GM13976 (cell line): ENCODE results near the gene COL4A6.
"Not testable (repeated sequence)": the region's sequence is repeated elsewhere in the genome, so short reads cannot be mapped to it uniquely, and the experiment has no call there.

Experiments used
- DNase-seq: peaks from one replicate; pipeline ENCODE4 v3.0.0; 2012; ENCODE audit warnings: low spot score
- CTCF ChIP-seq: IDR thresholded peaks from 2 replicates; pipeline ENCODE4 v1.5.1; 2012; ENCODE audit warnings: borderline replicate concordance, mild to moderate bottlenecking; ENCODE audit not compliant: insufficient read depth; ENCODE audit errors: extremely low read depth, missing control alignments, control extremely low read depth
- in situ Hi-C: fragments of 300-500 bp; cut with MboI; formaldehyde crosslinking; loops from one replicate; pipeline ENCODE4 v1.12.0; 2022; ENCODE audit warnings: low sequenced_read_pairs, mixed read lengths, inconsistent platforms; ENCODE audit not compliant: unreplicated experiment

Gene COL4A6

GRCh38 chrX:108384783-108385182, 53.4 kb downstream of the COL4A6 start:
- TF ChIP-seq CTCF, result no peak

GRCh38 chrX:108380222-108380621, 58.0 kb downstream of the COL4A6 start:
- TF ChIP-seq CTCF, result no peak
- in situ Hi-C loops, result no loop called here
- no peak for DNase-seq

More at GRCh38 chrX:108384783-108385182, 53.4 kb downstream of the COL4A6 start:
- DNase-seq, result no peak
- in situ Hi-C loops, result no loop called here

- in situ Hi-C loops, DNase-seq: not testable (repeated sequence)
These were observed 61.4 kb downstream of the COL4A6 start for GRCh38 chrX:108376821-108377220.

DNA sequence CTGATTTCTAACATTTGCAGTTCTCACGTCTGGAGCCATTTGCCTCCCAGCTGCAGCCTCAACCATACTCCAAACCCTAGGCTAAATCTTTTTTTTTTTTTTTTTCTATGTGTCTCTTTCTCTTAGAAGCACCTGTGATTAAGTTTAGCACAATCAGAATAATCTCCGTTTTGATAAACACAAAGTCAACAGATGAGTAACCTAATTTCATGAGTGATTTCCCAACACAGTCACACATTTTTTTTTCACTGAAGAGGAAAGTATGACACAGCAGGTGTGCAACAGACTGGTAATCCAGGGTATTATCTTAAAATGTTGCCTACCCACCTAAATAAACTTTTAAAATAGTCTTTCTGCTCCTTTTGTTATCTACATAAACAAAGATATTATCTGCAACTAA, 62.6 kb downstream of the COL4A6 start:
- DNase-seq, in situ Hi-C loops: not testable (repeated sequence)

DNA sequence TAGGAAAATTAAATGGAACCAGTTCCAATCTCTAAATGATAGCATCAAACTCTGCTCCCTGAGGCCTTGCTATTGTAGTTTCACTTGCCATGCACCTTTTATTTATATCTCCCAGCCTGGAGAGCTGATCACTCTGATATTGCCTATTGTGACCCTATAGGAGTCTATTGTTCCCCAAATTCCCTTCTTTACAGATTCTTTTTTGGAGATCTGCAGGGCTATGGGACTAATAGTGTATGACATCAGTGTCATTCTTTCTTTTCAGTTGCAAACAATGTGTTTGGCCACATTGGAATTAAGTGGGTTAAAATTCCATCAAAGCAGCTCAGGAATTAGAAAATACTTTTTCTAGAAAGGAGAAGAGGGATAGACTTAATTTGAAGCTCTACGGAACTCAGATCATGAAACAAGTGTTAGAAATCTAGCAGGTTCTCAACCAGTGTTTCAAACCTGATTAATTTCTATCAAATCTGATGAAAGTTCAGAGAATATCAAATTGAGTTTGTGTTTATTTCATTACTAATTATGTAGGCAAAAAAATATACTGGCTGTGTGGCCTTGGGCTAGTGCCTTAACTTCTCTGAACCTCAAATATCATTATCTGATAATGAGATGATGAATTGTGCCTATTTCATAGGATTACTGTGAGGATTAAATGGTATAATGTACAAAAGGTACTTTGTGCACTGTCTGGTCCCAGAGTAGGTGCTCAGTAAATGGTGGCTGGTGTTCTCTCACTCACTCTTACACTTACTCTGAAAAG, 71.4 kb downstream of the COL4A6 start:
- in situ Hi-C loops, result no loop called here
- no peak for DNase-seq
- TF ChIP-seq CTCF, result no peak

DNA sequence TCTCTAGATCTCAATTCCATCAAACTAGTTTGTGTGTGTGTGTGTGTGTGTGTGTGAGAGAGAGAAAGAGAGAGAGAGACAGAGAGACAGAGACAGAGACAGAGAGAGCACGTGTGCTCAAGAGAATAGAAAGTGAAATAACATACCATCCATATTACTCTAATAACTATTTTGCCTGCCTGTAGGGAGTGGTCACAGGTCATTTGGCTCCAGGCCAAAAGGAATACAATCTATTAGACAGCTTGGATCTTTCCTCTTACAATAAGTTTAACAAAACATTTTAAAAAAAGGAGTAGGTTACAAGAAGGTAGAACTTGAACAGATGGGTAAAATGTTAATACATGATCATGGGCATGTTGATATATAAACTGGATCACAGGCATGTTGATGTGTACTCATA, 76.2 kb downstream of the COL4A6 start:
- TF ChIP-seq CTCF, result no peak
- in situ Hi-C loops, result no loop called here

DNA sequence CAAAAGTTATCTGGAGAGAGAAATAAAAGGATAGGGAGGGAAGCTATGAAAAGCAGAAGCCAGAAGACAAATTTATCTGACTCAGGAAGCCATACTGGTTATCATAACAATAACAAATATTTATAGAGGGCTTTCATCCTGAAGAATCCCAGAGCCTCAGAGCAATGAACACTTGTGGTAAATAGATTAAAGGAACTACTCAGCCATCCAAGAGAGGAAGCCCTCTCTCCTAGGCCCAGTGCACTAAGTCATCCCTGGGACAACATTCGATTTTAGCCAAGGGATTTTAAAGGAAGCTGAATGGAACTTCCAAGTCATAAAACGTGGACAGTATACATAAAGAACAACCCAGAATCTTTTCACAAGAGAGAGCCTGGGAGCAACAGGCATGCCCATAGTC, 76.9 kb downstream of the COL4A6 start:
- in situ Hi-C loops, result no loop called here
- TF ChIP-seq CTCF, result no peak
- DNase-seq, result no peak

More for the DNA sequence above, 76.2 kb downstream of the COL4A6 start:
- DNase-seq, result no peak
